ENCODE data around the gene MBNL1.

- no peak for TF ChIP-seq CTCF (IDR thresholded peaks at IDR 0.05)
- TF ChIP-seq POLR2AphosphoS5 (IDR thresholded peaks at IDR 0.05) = no peak
- no peak for TF ChIP-seq EP300 (IDR thresholded peaks at IDR 0.05)
These were observed 42.6 kb upstream of the MBNL1 start for GRCh38 chr3:152226176-152226575.
